Omental fat pad (tissue), 4 donors: ENCODE results near the gene OR8J1. TPM values are rescaled to one million over a fixed set of nuclear protein-coding genes. Genes with fewer than 3 reads are reported as not detected.

Source experiments
- ATAC-seq: fragments of 150-250 bp; one replicate; pipeline ENCODE4 v1.9.1; 2016; ENCODE audit warnings: mild to moderate bottlenecking, moderate library complexity; ENCODE audit not compliant: low FRiP score
- DNase-seq: peaks from one replicate; pipeline ENCODE4 v3.0.0-alpha.2; 2019; ENCODE audit warnings: low spot score
- CTCF ChIP-seq, 3 donors: fragments of 450-650 bp; IDR thresholded peaks; one replicate each; pipeline ENCODE4 v1.5.1; 2016 to 2017; ENCODE audit warnings: antibody characterized with exemption in 3 of 3, mild to moderate bottlenecking in 3 of 3, moderate library complexity in 2 of 3
- total RNA-seq, 4 donors: library from RNA; depleted of rRNA; stranded (reverse); fragments of >200 nt; gene quantifications; one replicate each; pipeline ENCODE4 v1.1.0, GENCODE V29; 2016

Gene OR8J1
- not detected for total RNA-seq

- no peak for DNase-seq
- ATAC-seq: no peak
- TF ChIP-seq CTCF (IDR thresholded peaks at IDR 0.05): no peak
Measured at GRCh38 chr11:56353991-56354390, at the start of gene OR8J1. Gene OR8J1, plus strand, starts transcription at chr11:56354291. Its CDS starts 5,956 bp downstream, at chr11:56360247.

- no peak for TF ChIP-seq CTCF (IDR thresholded peaks at IDR 0.05)
- no peak for ATAC-seq
- no peak for DNase-seq
Measured at GRCh38 chr11:56307836-56308235, 46.3 kb upstream of the OR8J1 start.

- no peak for DNase-seq
- TF ChIP-seq CTCF (IDR thresholded peaks at IDR 0.05): no peak
- ATAC-seq: no peak
Measured at GRCh38 chr11:56314844-56315243, 39.2 kb upstream of the OR8J1 start, which contains the start of gene OR8K3. Gene OR8K3, plus strand, starts transcription at chr11:56315144. Its CDS starts 3,163 bp downstream, at chr11:56318307.

- no peak for DNase-seq
- TF ChIP-seq CTCF (IDR thresholded peaks at IDR 0.05): no peak
- no peak for ATAC-seq
Measured at GRCh38 chr11:56331861-56332491, 22.1 kb upstream of the OR8J1 start.

- DNase-seq (no peak), ATAC-seq (no peak)
- TF ChIP-seq CTCF (IDR thresholded peaks at IDR 0.05): no peak
Measured at GRCh38 chr11:56333156-56333555, 20.9 kb upstream of the OR8J1 start.

- ATAC-seq (no peak), DNase-seq (no peak)
- TF ChIP-seq CTCF (IDR thresholded peaks at IDR 0.05): no peak
Measured at GRCh38 chr11:56340289-56340688, 13.8 kb upstream of the OR8J1 start.

GRCh38 chr11:56345739-56346138 lies 8.4 kb upstream of the OR8J1 start, which contains the start of gene OR8K1:
Gene OR8K1, plus strand, starts transcription at chr11:56346039. Its CDS starts 0 bp downstream, at chr11:56346039.
- TF ChIP-seq CTCF (IDR thresholded peaks at IDR 0.05): no peak
- ATAC-seq (no peak), DNase-seq (no peak)
